ENCODE measurements around the gene RNF214.
"Not testable (repeated sequence)": the region's sequence is repeated elsewhere in the genome, so short reads cannot be mapped to it uniquely, and the experiment has no call there.

RNF214 gene

GRCh38 chr11:117202386-117203068, 29.9 kb upstream of the RNF214 start:
- DNase-seq (ENCODE audit: low read depth) = no peak
- no peak overlapping the region for H3K4me3 ChIP-seq (ENCODE audit: low read length)
- TF ChIP-seq CTCF (conservative IDR thresholded peaks at IDR 0.05; ENCODE audit: low read depth, low read length) = no peak

GRCh38 chr11:117203069-117203407, 29.4 kb upstream of the RNF214 start:
- TF ChIP-seq CTCF (conservative IDR thresholded peaks at IDR 0.05; ENCODE audit: low read depth, low read length) = no peak
- no peak overlapping the region for H3K4me3 ChIP-seq (ENCODE audit: low read length)
- no peak for DNase-seq (ENCODE audit: low read depth)

- H3K4me3 ChIP-seq (ENCODE audit: low read length) = no peak overlapping the region
- DNase-seq (ENCODE audit: low read depth) = no peak
- TF ChIP-seq CTCF (conservative IDR thresholded peaks at IDR 0.05; ENCODE audit: low read depth, low read length) = no peak
Measured at GRCh38 chr11:117204283-117205080, 28.0 kb upstream of the RNF214 start.

- DNase-seq (ENCODE audit: low read depth) = no peak
- TF ChIP-seq CTCF (conservative IDR thresholded peaks at IDR 0.05; ENCODE audit: low read depth, low read length) = no peak
- no peak overlapping the region for H3K4me3 ChIP-seq (ENCODE audit: low read length)
Measured at GRCh38 chr11:117205211-117205818, 27.2 kb upstream of the RNF214 start.

- H3K4me3 ChIP-seq (ENCODE audit: low read length); DNase-seq (ENCODE audit: low read depth): not testable (repeated sequence)
Measured at GRCh38 chr11:117206111-117206510, 26.4 kb upstream of the RNF214 start.

GRCh38 chr11:117206859-117207258, 25.6 kb upstream of the RNF214 start:
- DNase-seq (ENCODE audit: low read depth) = not testable (repeated sequence)

GRCh38 chr11:117207481-117207880, 25.0 kb upstream of the RNF214 start:
- H3K4me3 ChIP-seq (ENCODE audit: low read length); DNase-seq (ENCODE audit: low read depth): not testable (repeated sequence)

More at GRCh38 chr11:117206859-117207258, 25.6 kb upstream of the RNF214 start:
- not testable (repeated sequence) for H3K4me3 ChIP-seq (ENCODE audit: low read length)

- peak; percentile 1 for TF ChIP-seq CTCF (conservative IDR thresholded peaks at IDR 0.05; ENCODE audit: low read depth, low read length)
- H3K4me3 ChIP-seq (ENCODE audit: low read length); DNase-seq (ENCODE audit: low read depth): not testable (repeated sequence)
Measured at GRCh38 chr11:117208710-117209109, 23.8 kb upstream of the RNF214 start.

- not testable (repeated sequence) for H3K4me3 ChIP-seq (ENCODE audit: low read length); DNase-seq (ENCODE audit: low read depth)
Measured at GRCh38 chr11:117209351-117210125, 22.9 kb upstream of the RNF214 start.
